HG03520 (cell line): ENCODE data around the gene MRPL14.

ENCODE experiments used
- ATAC-seq: cut with Tn5 transposase; IDR thresholded peaks from one replicate; pipeline ENCODE4 v1.9.1; 2021; ENCODE audit warnings: mild to moderate bottlenecking, moderate library complexity; ENCODE audit not compliant: unreplicated experiment

The MRPL14 gene

GRCh38 chr6:44067173-44068139, 59.8 kb downstream of the MRPL14 start:
- ATAC-seq = no peak

GRCh38 chr6:44066394-44067172, 60.7 kb downstream of the MRPL14 start:
- ATAC-seq = no peak

GRCh38 chr6:44065443-44066140, 61.7 kb downstream of the MRPL14 start:
- no peak for ATAC-seq

GRCh38 chr6:44064948-44065272, 62.3 kb downstream of the MRPL14 start:
- no peak for ATAC-seq

GRCh38 chr6:44064089-44064947, 62.9 kb downstream of the MRPL14 start:
- ATAC-seq = no peak

GRCh38 chr6:44063561-44064059, 63.6 kb downstream of the MRPL14 start:
- no peak for ATAC-seq
